Heart left ventricle (tissue), 16 donors: ENCODE measurements around the gene DNAJC6. TPM values are rescaled to one million over a fixed set of nuclear protein-coding genes. Genes with fewer than 3 reads are reported as not detected.
"Not testable (repeated sequence)": the region's sequence is repeated elsewhere in the genome, so short reads cannot be mapped to it uniquely, and the experiment has no call there.

Experiments
- ATAC-seq, 4 donors: fragments of 200-7000 bp; cut with Tn5 transposase; one replicate each; pipeline ENCODE4 v1.9.1; 2020 to 2022; ENCODE audit warnings: moderate library complexity in 4 of 4, mild to moderate bottlenecking in 3 of 4, moderate number of reproducible peaks in 1 of 4
- DNase-seq, 5 donors: peaks; one replicate each; pipeline ENCODE4 v3.0.0-alpha.2; 2020
- H3K27ac ChIP-seq, 12 donors: fragments of 200-600 bp; sonication (generic) in 4 of 12; one replicate each; pipeline versions ENCODE4 v1.5.0 to v1.8.0; 2016 to 2022; ENCODE audit warnings: mild to moderate bottlenecking in 2 of 12
- H3K27me3 ChIP-seq, 9 donors: fragments of 200-600 bp; sonication (generic) in 2 of 9; one replicate each; pipeline versions ENCODE4 v1.5.1 to v1.8.0; 2016 to 2022; ENCODE audit warnings: mild to moderate bottlenecking in 3 of 9
- H3K36me3 ChIP-seq, 9 donors: fragments of 200-600 bp; sonication (generic) in 2 of 9; one replicate each; pipeline versions ENCODE4 v1.5.0 to v1.8.0; 2018 to 2022; ENCODE audit warnings: mild to moderate bottlenecking in 2 of 9
- H3K4me1 ChIP-seq, 12 donors: fragments of 200-600 bp; sonication (generic) in 4 of 12; one replicate each; pipeline versions ENCODE4 v1.5.0 to v1.8.0; 2016 to 2022; ENCODE audit warnings: mild to moderate bottlenecking in 3 of 12
- H3K4me3 ChIP-seq, 12 donors: fragments of 200-600 bp; sonication (generic) in 4 of 12; one replicate each; pipeline versions ENCODE4 v1.5.0 to v1.8.0; 2017 to 2022; ENCODE audit warnings: mild to moderate bottlenecking in 9 of 12, moderate library complexity in 4 of 12
- H3K9me3 ChIP-seq, 12 donors: fragments of 200-600 bp; sonication (generic) in 4 of 12; one replicate each; pipeline versions ENCODE4 v1.5.0 to v1.8.0; 2016 to 2022; ENCODE audit warnings: mild to moderate bottlenecking in 1 of 12
- CTCF ChIP-seq, 12 donors: fragments of 200-600 bp; sonication (generic) in 4 of 12; IDR thresholded peaks; one replicate each; pipeline versions ENCODE4 v1.5.0 to v1.8.0; 2018 to 2022; ENCODE audit warnings: antibody characterized with exemption in 12 of 12, mild to moderate bottlenecking in 5 of 12
- POLR2A ChIP-seq, 2 donors: fragments of 450-650 bp; IDR thresholded peaks; one replicate each; pipeline ENCODE4 v1.6.1; 2017; ENCODE audit warnings: antibody characterized with exemption in 2 of 2, mild to moderate bottlenecking in 2 of 2, moderate library complexity in 2 of 2
- WGBS, 4 donors: extraction: QIAGEN DNeasy Blood & Tissue Kit in 2 of 4; methylation state at CpG; one replicate each; pipeline versions ENCODE4 v1.1.5 to v1.1.7; 2013 to 2018; 5-methylcytosine and 5-hydroxymethylcytosine counted together
- intact Hi-C, 10 donors: fragments of 100-400 bp; cut with DNase I; formaldehyde crosslinking; loops; one replicate each; pipeline versions ENCODE4 v1.11.1 to v1.14.2; 2022
- polyA plus RNA-seq, 2 donors: library from polyadenylated mRNA; stranded (reverse); fragments of 200-250 nt; gene quantifications; one replicate each; pipeline ENCODE4 v1.2.3, GENCODE V29; 2013
- total RNA-seq, 9 donors: library from RNA; depleted of rRNA in 2 of 9; stranded (reverse); fragments of >200 nt in 2 of 9; fragmentation: NEBNext Ultra II Directional in 3 of 9; extraction: Animal tissue kit (Norgen Biotek cat#: 25700) in 3 of 9; gene quantifications; one replicate each; pipeline versions ENCODE4 v1.1.0 to v1.2.4, GENCODE V29; 2016 to 2023
- donor health status: ischemic (EF 13 %, LVEDD 7.1; RV severe dilation, severe dysfunction).
- donor health status: healthy with polysubstance abuse.
- donor health status: DM: no; HTN: yes; CAD: no.
- donor health status: DM: no; HTN: no; CAD: no.
- donor health status: ischemic (EF 25% LVEDD 6.9; RV normal size, moderate dysfunction).
- donor health status: ischemic (EF 25% LVEDD 5.7; RV mildly dilated, moderate dysfunction).
- donor health status: healthy.
- donor health status: DM: yes; HTN: yes; CAD: no.
- donor health status: ischemic (EF 35%, LVEDD 5.7; RV mildly dilated, moderate dysfunction).
- donor health status: nonischemic (EF 11% LVEDD 7.7; RV severe dilation, severe dysfunction).
- donor health status: DM: yes; HTN: yes; CAD: no.
- donor health status: PGD.
- donor health status: ischemic (EF 29% LVEDD 5.4; RV normal size, mild dysfunction).
- donor health status: nonischemic (EF 23%, LVEDD 6.1; RV moderate dilation, normal function).

DNAJC6 gene
- total and polyA plus RNA-seq, 11 donors, result 0.50 to 14.1 (median 8.5) TPM

- H3K27ac ChIP-seq, result no peak overlapping the region
- H3K4me3 ChIP-seq, result no peak overlapping the region
- WGBS, 4 donors, result 86 to 93% (median 89%) methylated on average over 4 of the region's 4 CpGs
- no peaks in the 10 kb centered on the region for H3K27me3 ChIP-seq
- TF ChIP-seq POLR2A (IDR thresholded peaks at IDR 0.05) (no peak), CTCF (IDR thresholded peaks at IDR 0.05) (no peak)
- no peak for DNase-seq
- H3K9me3 ChIP-seq, result peaks cover 0 to 3% (median 0%) of the 10 kb centered on the region in 12 donors
- ATAC-seq, result no peak
- no peaks in the 10 kb centered on the region for H3K36me3 ChIP-seq
- intact Hi-C loops, result no loop called here
- no peaks in the 10 kb centered on the region for H3K4me1 ChIP-seq
Measured at GRCh38 chr1:65449214-65449823, 140.0 kb downstream of the DNAJC6 start.

- H3K4me3 ChIP-seq, ATAC-seq, H3K36me3 ChIP-seq, H3K9me3 ChIP-seq, H3K27me3 ChIP-seq, H3K27ac ChIP-seq, intact Hi-C loops, H3K4me1 ChIP-seq: not testable (repeated sequence)
- DNase-seq, result peak in 1 of 5 donors; percentile 32
- WGBS, 4 donors, result 78 to 85% (median 82%) methylated on average over 7 to 10 of the region's 10 CpGs
Measured at GRCh38 chr1:65455678-65456077, 146.3 kb downstream of the DNAJC6 start.

GRCh38 chr1:65456481-65456880 is 147.1 kb downstream of the DNAJC6 start:
- Histone ChIP-seq H3K4me1 (no peaks in the 10 kb centered on the region), H3K27ac (no peak overlapping the region), H3K36me3 (no peaks in the 10 kb centered on the region), H3K27me3 (no peaks in the 10 kb centered on the region), H3K9me3 (peaks cover 0 to 9% (median 0%) of the 10 kb centered on the region in 12 donors), H3K4me3 (no peak overlapping the region)
- intact Hi-C loops, result no loop called here
- ATAC-seq (no peak), DNase-seq (no peak)
- no peak for TF ChIP-seq CTCF (IDR thresholded peaks at IDR 0.05)
- TF ChIP-seq POLR2A (IDR thresholded peaks at IDR 0.05), result no peak

GRCh38 chr1:65457868-65458267 is 148.5 kb downstream of the DNAJC6 start:
- TF ChIP-seq POLR2A (IDR thresholded peaks at IDR 0.05) (no peak), CTCF (IDR thresholded peaks at IDR 0.05) (no peak)
- no peak for DNase-seq

More at GRCh38 chr1:65457868-65458267, 148.5 kb downstream of the DNAJC6 start:
- Histone ChIP-seq H3K27ac (no peak overlapping the region), H3K9me3 (peaks cover 0 to 9% (median 0%) of the 10 kb centered on the region in 12 donors), H3K27me3 (no peaks in the 10 kb centered on the region), H3K4me1 (no peaks in the 10 kb centered on the region), H3K36me3 (no peaks in the 10 kb centered on the region), H3K4me3 (no peak overlapping the region)
- intact Hi-C loops, result no loop called here
- no peak for ATAC-seq
